Neural crest cell (in vitro differentiated cells): ENCODE results near the gene CNTNAP2. TPM values are rescaled to one million over a fixed set of nuclear protein-coding genes. Genes with fewer than 3 reads are reported as not detected.

Source experiments
- DNase-seq: peaks from one replicate; pipeline ENCODE4 v3.0.0; 2021; ENCODE audit warnings: low read depth, mixed read lengths, low spot score
- H3K27ac Mint-ChIP-seq: one replicate; pipeline ENCODE4 v1.8.0; 2021; ENCODE audit warnings: mild to moderate bottlenecking, mixed read lengths; ENCODE audit not compliant: unreplicated experiment
- H3K27me3 Mint-ChIP-seq: 2 replicates; pipeline ENCODE4 v1.8.0; 2021; ENCODE audit warnings: low read depth, mild to moderate bottlenecking, mixed read lengths
- H3K36me3 Mint-ChIP-seq: 2 replicates; pipeline ENCODE4 v1.8.0; 2021; ENCODE audit warnings: low read depth, mild to moderate bottlenecking, mixed read lengths
- H3K4me1 Mint-ChIP-seq: 2 replicates; pipeline ENCODE4 v1.8.0; 2021; ENCODE audit warnings: mixed read lengths
- H3K4me3 Mint-ChIP-seq: one replicate; pipeline ENCODE4 v1.8.0; 2021; ENCODE audit warnings: mild to moderate bottlenecking, mixed read lengths
- H3K9me3 Mint-ChIP-seq: 2 replicates; pipeline ENCODE4 v1.8.0; 2021; ENCODE audit warnings: mixed read lengths
- total RNA-seq: library from RNA; stranded (reverse); gene quantifications from 2 replicates; pipeline ENCODE4 v1.2.1, GENCODE V29; 2021
- TF ChIP-seq, protein P1 (sequence below): fragments of 200-600 bp; sonication (generic); conservative IDR thresholded peaks from 2 replicates; pipeline ENCODE4 v1.5.0; 2021; ENCODE audit warnings: antibody characterized with exemption, mild to moderate bottlenecking

CNTNAP2 gene
- total RNA-seq, 1 donor from 2014 or later = 12.9 TPM

DNA sequence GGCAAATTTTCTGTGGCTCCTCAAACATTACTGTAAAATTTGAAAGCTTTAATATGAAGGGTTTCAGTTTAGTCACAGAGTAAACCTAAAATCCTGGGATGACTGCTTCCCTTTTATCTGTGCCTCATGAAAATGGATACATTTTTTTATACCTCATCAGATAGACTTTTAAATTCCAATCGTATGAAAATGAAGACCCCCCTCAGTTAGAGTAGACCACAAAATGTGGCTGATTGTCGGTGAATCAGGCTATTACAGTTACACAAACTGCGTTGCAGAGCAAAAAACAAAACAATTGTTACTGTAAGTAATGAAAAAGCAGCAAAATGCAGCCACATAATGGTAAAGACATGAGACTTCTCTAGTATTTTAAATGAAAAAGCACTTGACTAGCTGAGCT lies 296.2 kb downstream of the CNTNAP2 start:
- Mint-ChIP-seq H3K27ac (no peak overlapping the region), H3K4me1 (no peaks in the 10 kb centered on the region), H3K36me3 (no peaks in the 10 kb centered on the region), H3K9me3 (no peaks in the 10 kb centered on the region), H3K4me3 (no peak overlapping the region), H3K27me3 (no peaks in the 10 kb centered on the region)
- TF ChIP-seq, protein P1, sequence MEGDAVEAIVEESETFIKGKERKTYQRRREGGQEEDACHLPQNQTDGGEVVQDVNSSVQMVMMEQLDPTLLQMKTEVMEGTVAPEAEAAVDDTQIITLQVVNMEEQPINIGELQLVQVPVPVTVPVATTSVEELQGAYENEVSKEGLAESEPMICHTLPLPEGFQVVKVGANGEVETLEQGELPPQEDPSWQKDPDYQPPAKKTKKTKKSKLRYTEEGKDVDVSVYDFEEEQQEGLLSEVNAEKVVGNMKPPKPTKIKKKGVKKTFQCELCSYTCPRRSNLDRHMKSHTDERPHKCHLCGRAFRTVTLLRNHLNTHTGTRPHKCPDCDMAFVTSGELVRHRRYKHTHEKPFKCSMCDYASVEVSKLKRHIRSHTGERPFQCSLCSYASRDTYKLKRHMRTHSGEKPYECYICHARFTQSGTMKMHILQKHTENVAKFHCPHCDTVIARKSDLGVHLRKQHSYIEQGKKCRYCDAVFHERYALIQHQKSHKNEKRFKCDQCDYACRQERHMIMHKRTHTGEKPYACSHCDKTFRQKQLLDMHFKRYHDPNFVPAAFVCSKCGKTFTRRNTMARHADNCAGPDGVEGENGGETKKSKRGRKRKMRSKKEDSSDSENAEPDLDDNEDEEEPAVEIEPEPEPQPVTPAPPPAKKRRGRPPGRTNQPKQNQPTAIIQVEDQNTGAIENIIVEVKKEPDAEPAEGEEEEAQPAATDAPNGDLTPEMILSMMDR = no peak
- DNase-seq = no peak

DNA sequence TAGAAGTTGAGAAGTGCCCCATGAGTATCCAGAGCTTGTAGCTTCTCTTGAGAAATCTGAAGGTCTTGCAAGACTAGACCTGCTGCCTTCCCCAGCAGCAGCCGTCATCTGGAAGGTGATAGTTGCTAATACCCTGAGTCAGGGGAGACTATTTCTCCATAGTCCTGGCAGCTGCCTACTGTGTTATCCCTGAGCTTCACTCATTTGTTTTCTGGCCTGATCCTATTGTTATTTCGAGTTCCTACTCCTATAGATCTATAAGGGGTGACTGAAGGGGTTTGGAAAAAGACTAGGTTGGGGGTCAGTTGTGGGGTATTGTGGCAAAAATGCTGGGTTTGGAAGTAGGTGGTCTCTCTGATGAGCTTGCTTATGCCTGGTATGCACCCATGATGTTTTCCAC lies 297.8 kb downstream of the CNTNAP2 start:
- no peaks in the 10 kb centered on the region for H3K27me3 Mint-ChIP-seq
- H3K36me3 Mint-ChIP-seq = no peaks in the 10 kb centered on the region
- no peaks in the 10 kb centered on the region for H3K9me3 Mint-ChIP-seq
- DNase-seq = no peak
- H3K4me1 Mint-ChIP-seq = no peaks in the 10 kb centered on the region
- TF ChIP-seq, protein P1 = no peak
- no peak overlapping the region for H3K4me3 Mint-ChIP-seq
- H3K27ac Mint-ChIP-seq = no peak overlapping the region

DNA sequence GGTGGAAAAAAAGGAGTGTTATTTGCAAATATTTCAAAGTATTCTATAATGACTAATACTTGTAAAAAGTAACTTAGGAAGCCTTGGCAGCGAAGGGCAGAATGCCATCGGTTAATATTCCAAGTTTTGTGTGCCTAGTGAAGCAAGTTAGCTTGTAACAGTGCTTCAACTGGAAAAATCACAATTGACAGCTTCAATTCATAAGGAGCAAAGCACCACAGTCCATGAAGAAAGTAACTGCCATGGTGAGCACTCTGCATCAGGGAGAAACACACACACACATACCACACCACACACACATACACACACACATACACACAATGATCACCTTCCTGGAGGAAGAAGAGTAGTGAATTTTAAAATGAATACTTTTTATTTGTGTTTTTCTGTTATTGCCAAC lies 298.3 kb downstream of the CNTNAP2 start:
- Mint-ChIP-seq H3K4me3 (no peak overlapping the region), H3K27ac (no peak overlapping the region), H3K9me3 (no peaks in the 10 kb centered on the region), H3K27me3 (no peaks in the 10 kb centered on the region), H3K36me3 (no peaks in the 10 kb centered on the region), H3K4me1 (no peaks in the 10 kb centered on the region)
- TF ChIP-seq, protein P1 = no peak
- DNase-seq = no peak

DNA sequence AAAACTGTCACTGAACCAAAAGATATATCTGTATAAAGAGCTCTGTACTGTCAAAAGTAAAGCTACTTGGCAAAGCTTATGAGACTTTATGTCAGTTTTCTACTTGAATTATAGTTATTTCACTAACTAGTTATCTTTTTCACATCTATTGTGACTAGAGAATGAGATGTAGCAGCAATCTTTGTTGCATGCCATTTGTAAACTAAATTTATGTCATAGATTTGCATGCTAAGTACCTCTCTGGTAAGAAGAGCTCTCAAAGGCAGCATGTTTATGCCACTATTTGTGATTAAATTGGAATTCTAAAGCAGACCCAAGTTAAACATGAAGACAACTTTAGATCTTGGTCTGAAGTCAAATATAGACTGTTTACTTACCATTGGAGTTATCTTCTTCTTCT lies 300.6 kb downstream of the CNTNAP2 start:
- no peaks in the 10 kb centered on the region for H3K9me3 Mint-ChIP-seq
- DNase-seq = no peak
- H3K4me3 Mint-ChIP-seq = no peak overlapping the region
- TF ChIP-seq, protein P1 = no peak
- H3K4me1 Mint-ChIP-seq = no peaks in the 10 kb centered on the region
- no peaks in the 10 kb centered on the region for H3K36me3 Mint-ChIP-seq
- H3K27me3 Mint-ChIP-seq = no peaks in the 10 kb centered on the region
- no peak overlapping the region for H3K27ac Mint-ChIP-seq

DNA sequence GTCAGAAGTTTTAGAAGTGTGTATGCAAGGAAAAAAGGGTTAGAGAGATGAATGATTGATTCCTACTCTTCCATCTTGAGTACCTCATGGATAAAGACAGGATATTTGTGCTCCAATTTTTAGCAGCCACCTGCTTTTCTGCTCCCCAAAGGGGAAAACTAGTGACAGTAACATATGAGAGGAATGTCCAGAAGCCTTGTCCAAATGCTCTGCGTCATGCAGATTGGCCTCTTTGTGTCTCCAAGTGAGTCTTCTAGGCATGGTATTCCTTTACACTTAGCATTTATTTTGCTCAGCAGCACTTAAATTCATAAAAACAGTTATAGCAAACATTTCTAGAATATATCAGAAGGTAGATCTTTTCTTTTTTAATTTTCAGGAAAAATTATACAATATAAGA lies 306.8 kb downstream of the CNTNAP2 start:
- Mint-ChIP-seq H3K4me1 (no peaks in the 10 kb centered on the region), H3K9me3 (no peaks in the 10 kb centered on the region), H3K36me3 (no peaks in the 10 kb centered on the region), H3K27me3 (no peaks in the 10 kb centered on the region), H3K4me3 (no peak overlapping the region), H3K27ac (no peak overlapping the region)
- no peak for DNase-seq
- TF ChIP-seq, protein P1 = no peak

DNA sequence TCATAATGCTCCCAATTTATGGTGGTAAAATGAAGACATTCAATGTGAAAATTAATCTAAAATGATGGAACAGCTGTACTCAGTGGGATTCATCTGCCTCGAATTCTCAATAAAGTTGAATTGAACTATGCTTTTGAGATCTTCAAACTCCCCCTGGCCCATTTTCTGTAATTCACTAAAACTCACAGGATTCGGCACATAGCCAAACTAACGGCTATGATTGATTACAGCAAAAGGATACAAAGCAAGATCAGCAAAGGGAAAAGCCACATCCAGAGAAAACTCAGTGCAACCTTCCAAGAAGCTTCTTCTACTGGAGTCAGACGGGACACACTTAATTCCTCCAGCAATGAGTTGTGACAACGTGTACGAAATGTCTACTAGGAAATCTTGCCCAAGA lies 307.5 kb downstream of the CNTNAP2 start:
- Mint-ChIP-seq H3K4me3 (no peak overlapping the region), H3K9me3 (no peaks in the 10 kb centered on the region), H3K36me3 (no peaks in the 10 kb centered on the region), H3K27me3 (no peaks in the 10 kb centered on the region), H3K4me1 (no peaks in the 10 kb centered on the region), H3K27ac (no peak overlapping the region)
- no peak for DNase-seq
- TF ChIP-seq, protein P1 = no peak
